ENCODE results near the gene PPIL6. TPM values are rescaled to one million over a fixed set of nuclear protein-coding genes. Genes with fewer than 3 reads are reported as not detected.

PPIL6 gene
- total and polyA plus RNA-seq, 4 donors = 12.8 to 17.0 (median 15.2) TPM

DNA sequence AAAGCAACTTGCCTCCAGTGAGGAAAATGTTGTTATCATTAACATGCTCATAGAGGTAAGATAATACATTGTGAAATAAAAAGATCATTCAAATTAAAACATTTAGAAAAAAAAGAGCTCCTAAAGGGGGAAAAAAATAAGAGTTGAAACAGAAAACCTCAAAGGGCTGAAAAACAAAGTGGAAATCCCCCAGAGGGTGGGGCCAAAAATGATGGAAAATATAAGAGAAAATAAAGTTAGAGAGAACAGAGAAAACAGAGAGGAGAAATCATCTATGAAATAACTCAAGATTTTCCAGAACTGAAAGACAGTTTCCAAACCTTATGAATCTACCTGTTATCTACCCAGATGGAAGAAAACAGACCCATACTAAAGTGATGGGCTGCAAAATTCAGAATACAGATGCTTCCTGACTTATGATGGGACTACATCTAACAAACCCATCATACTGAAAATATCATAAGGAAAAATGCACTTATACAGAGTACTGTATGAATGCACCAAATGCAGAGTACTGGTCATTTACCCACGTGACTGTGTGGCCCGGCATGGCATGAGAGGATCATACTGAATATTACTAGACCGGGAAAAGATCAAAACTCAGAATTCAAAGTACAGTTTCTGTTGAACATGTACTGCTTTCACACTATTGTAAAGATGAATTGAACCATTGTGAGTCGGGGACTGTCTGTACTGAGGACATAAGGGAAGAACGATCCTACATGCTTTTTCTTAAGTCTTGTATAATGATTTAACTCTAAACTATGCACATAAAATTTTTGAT is 38.6 kb upstream of the PPIL6 start:
- no peak overlapping the region for H3K27ac ChIP-seq (ENCODE audit: low read depth, low read length)
- peaks cover 8% of the 10 kb centered on the region for H3K4me1 ChIP-seq (ENCODE audit: control insufficient read depth, insufficient read depth, low read length)
- DNase-seq (ENCODE audit: low read depth in 4 of 6, low spot score in 6 of 6) = no peak
- no CpG with 5 or more reads among the region's 5 CpGs for WGBS (ENCODE audit: insufficient coverage)
- H3K36me3 ChIP-seq (ENCODE audit: control insufficient read depth, insufficient read depth, low read length) = peaks cover 10% of the 10 kb centered on the region
- no peaks in the 10 kb centered on the region for H3K9me3 ChIP-seq (ENCODE audit: control insufficient read depth, insufficient read depth, low read length)
- H3K4me3 ChIP-seq (ENCODE audit: low read depth, low read length) = no peak overlapping the region
- no peaks in the 10 kb centered on the region for H3K27me3 ChIP-seq (ENCODE audit: control insufficient read depth, insufficient read depth, low read length)

DNA sequence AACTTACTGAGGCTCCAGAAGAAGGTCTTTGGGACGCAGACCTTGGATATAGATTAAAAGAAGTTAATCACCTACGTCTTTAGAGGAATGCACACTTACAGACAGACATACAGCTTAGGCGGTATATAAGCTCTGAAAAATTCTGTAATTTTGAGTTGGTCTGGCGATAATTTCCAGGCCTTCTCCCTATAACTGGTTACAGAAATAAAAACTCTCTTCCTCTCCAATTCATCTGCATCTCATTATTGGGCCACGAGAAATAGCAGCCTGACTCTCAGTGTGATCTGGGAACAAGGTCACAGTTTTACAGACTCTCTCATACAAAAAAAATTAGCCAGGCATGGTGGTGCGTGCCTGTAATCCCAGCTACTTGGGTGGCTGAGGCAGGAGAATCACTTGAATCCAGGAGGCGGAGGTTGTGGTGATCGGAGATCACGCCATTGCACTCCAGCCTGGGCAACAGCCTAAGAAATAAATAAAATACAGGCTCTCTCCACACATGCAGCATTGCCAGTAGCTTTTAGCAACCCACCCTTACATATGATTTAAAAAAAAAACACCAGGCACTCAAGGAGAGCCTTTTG is 37.9 kb upstream of the PPIL6 start:
- Histone ChIP-seq H3K27me3 (ENCODE audit: control insufficient read depth, insufficient read depth, low read length) (no peaks in the 10 kb centered on the region), H3K4me3 (ENCODE audit: low read depth, low read length) (no peak overlapping the region), H3K27ac (ENCODE audit: low read depth, low read length) (no peak overlapping the region), H3K9me3 (ENCODE audit: control insufficient read depth, insufficient read depth, low read length) (no peaks in the 10 kb centered on the region), H3K36me3 (ENCODE audit: control insufficient read depth, insufficient read depth, low read length) (peaks cover 15% of the 10 kb centered on the region), H3K4me1 (ENCODE audit: control insufficient read depth, insufficient read depth, low read length) (peaks cover 8% of the 10 kb centered on the region)
- WGBS (ENCODE audit: insufficient coverage) = 65% methylated on average over 6 of the region's 9 CpGs
- DNase-seq (ENCODE audit: low read depth in 4 of 6, low spot score in 6 of 6) = no peak

DNA sequence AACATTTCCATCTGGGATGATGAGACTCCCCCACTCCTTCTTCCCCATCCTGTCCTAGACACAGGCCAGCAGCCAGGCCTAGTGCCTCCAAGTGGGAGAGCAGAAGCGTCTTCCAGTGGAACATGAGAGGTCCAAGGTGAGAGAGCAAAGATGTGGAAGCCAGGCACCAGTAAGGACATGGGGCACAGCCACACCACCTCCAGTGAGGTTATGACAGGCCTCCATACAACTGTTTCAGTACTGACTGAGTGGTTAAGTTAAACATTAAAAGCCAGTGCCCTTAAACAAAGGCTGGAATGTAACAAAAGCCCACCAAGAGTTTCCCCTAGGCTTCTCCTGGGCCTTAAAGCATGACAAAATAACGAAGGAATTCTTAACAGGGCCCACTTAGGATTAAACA is 37.3 kb upstream of the PPIL6 start:
- H3K27ac ChIP-seq (ENCODE audit: low read depth, low read length) = no peak overlapping the region
- peaks cover 21% of the 10 kb centered on the region for H3K36me3 ChIP-seq (ENCODE audit: control insufficient read depth, insufficient read depth, low read length)
- H3K27me3 ChIP-seq (ENCODE audit: control insufficient read depth, insufficient read depth, low read length) = no peaks in the 10 kb centered on the region
- no peak for DNase-seq (ENCODE audit: low read depth in 4 of 6, low spot score in 6 of 6)
- no peak overlapping the region for H3K4me3 ChIP-seq (ENCODE audit: low read depth, low read length)
- WGBS (ENCODE audit: insufficient coverage) = 41% methylated on average over 2 of the region's 2 CpGs
- no peaks in the 10 kb centered on the region for H3K9me3 ChIP-seq (ENCODE audit: control insufficient read depth, insufficient read depth, low read length)
- H3K4me1 ChIP-seq (ENCODE audit: control insufficient read depth, insufficient read depth, low read length) = peaks cover 8% of the 10 kb centered on the region

DNA sequence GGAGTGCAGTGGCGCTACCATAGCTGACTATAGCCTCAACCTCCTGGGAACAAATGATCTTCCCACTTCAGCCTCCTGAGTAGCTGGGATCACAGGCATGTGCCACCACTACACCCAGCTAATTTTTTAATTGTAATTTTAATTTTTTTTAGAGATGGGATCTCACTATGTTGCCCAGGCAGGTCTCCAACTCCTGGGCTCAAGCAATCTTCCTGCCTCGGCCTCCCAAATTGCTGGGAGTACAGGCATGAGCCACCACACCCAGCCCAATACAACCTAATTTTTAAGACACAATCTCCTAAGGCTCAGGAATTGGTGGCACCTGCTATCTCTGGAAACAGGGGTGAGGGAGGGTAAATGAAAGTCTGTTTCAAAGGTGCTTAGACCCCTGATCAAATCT is 36.8 kb upstream of the PPIL6 start:
- H3K9me3 ChIP-seq (ENCODE audit: control insufficient read depth, insufficient read depth, low read length) = no peaks in the 10 kb centered on the region
- peaks cover 5% of the 10 kb centered on the region for H3K4me1 ChIP-seq (ENCODE audit: control insufficient read depth, insufficient read depth, low read length)
- DNase-seq (ENCODE audit: low read depth in 4 of 6, low spot score in 6 of 6) = no peak
- no peak overlapping the region for H3K4me3 ChIP-seq (ENCODE audit: low read depth, low read length)
- WGBS (ENCODE audit: insufficient coverage) = no CpG with 5 or more reads among the region's 2 CpGs
- no peak overlapping the region for H3K27ac ChIP-seq (ENCODE audit: low read depth, low read length)
- peaks cover 26% of the 10 kb centered on the region for H3K36me3 ChIP-seq (ENCODE audit: control insufficient read depth, insufficient read depth, low read length)
- no peaks in the 10 kb centered on the region for H3K27me3 ChIP-seq (ENCODE audit: control insufficient read depth, insufficient read depth, low read length)

DNA sequence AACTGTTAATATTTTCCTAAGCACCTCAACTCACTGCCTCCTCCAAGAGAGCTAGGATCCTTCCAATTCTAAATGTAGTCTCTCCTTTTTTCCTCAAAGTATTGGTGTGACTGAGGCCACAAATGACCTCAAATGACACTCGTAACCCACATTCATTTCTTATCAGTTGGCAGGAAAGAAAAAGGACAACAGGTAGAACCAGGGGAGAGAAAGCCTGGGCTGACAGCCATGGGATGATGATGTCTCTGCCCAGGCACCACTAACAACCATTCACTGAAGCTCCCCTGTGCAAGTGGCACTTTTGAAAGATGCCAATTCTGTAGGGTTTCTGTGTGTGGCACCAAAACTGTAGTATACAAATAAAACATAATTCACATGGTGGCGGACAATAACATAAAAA is 35.2 kb upstream of the PPIL6 start:
- no peaks in the 10 kb centered on the region for H3K27me3 ChIP-seq (ENCODE audit: control insufficient read depth, insufficient read depth, low read length)
- H3K36me3 ChIP-seq (ENCODE audit: control insufficient read depth, insufficient read depth, low read length) = peaks cover 33% of the 10 kb centered on the region
- DNase-seq (ENCODE audit: low read depth in 4 of 6, low spot score in 6 of 6) = no peak
- H3K4me1 ChIP-seq (ENCODE audit: control insufficient read depth, insufficient read depth, low read length) = no peaks in the 10 kb centered on the region
- no CpG with 5 or more reads among the region's 2 CpGs for WGBS (ENCODE audit: insufficient coverage)
- no peak overlapping the region for H3K27ac ChIP-seq (ENCODE audit: low read depth, low read length)
- no peaks in the 10 kb centered on the region for H3K9me3 ChIP-seq (ENCODE audit: control insufficient read depth, insufficient read depth, low read length)
- H3K4me3 ChIP-seq (ENCODE audit: low read depth, low read length) = no peak overlapping the region

- H3K9me3 ChIP-seq (ENCODE audit: control insufficient read depth, insufficient read depth, low read length) = no peaks in the 10 kb centered on the region
- no peaks in the 10 kb centered on the region for H3K27me3 ChIP-seq (ENCODE audit: control insufficient read depth, insufficient read depth, low read length)
- H3K36me3 ChIP-seq (ENCODE audit: control insufficient read depth, insufficient read depth, low read length) = peaks cover 36% of the 10 kb centered on the region
- WGBS (ENCODE audit: insufficient coverage) = 90% methylated on average over 2 of the region's 4 CpGs
- no peak overlapping the region for H3K4me3 ChIP-seq (ENCODE audit: low read depth, low read length)
- no peaks in the 10 kb centered on the region for H3K4me1 ChIP-seq (ENCODE audit: control insufficient read depth, insufficient read depth, low read length)
- H3K27ac ChIP-seq (ENCODE audit: low read depth, low read length) = no peak overlapping the region
- DNase-seq (ENCODE audit: low read depth in 4 of 6, low spot score in 6 of 6) = no peak
Measured at GRCh38 chr6:109474995-109475394, 34.6 kb upstream of the PPIL6 start.

- WGBS (ENCODE audit: insufficient coverage) = 97% methylated on average over 3 of the region's 3 CpGs
- H3K27ac ChIP-seq (ENCODE audit: low read depth, low read length) = no peak overlapping the region
- peaks cover 40% of the 10 kb centered on the region for H3K36me3 ChIP-seq (ENCODE audit: control insufficient read depth, insufficient read depth, low read length)
- no peaks in the 10 kb centered on the region for H3K9me3 ChIP-seq (ENCODE audit: control insufficient read depth, insufficient read depth, low read length)
- DNase-seq (ENCODE audit: low read depth in 4 of 6, low spot score in 6 of 6) = no peak
- H3K4me1 ChIP-seq (ENCODE audit: control insufficient read depth, insufficient read depth, low read length) = no peaks in the 10 kb centered on the region
- H3K27me3 ChIP-seq (ENCODE audit: control insufficient read depth, insufficient read depth, low read length) = no peaks in the 10 kb centered on the region
- H3K4me3 ChIP-seq (ENCODE audit: low read depth, low read length) = no peak overlapping the region
Measured at GRCh38 chr6:109473120-109473519, 32.7 kb upstream of the PPIL6 start.

DNA sequence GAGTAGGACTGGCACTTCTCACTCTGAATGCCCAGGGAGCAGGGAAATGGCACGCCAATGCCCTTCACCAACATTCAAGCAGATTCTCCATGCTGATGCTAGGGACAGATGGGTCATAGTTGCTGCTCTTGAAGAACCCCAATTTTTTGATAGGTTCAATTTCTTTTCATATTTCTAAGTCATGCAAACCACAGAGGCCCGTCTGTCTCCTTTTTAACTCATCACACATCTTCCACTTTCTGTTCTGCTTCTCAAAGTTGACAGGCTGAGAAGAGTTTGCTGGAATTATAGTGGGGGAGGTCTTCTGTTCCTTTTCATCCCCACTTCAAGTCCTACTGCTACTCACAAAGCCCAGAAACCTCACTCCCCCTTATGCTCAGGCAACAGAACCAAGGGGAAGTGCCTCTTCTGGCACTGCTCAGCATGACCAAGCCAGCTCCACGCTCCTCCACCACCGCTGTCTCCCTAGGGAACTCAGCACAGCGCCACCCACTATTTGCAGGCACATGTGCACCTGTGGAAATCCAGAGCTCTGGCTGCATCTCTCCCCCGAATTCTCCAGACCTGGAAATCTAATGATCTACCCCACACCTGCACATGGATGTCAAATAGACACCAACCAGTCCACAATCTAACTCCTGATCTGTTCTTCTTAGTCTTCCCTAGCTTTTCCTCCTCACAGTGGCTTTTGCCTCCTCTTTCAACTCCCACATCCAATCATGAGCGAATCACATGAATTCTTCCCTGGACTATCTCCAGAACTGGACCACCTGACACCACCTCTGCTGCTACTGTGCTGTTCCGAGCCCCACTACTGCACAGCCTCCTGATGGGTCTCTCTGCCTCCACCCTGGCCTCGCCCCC is 31.9 kb upstream of the PPIL6 start:
- no peak overlapping the region for H3K27ac ChIP-seq (ENCODE audit: low read depth, low read length)

GRCh38 chr6:109471105-109471810 is 30.8 kb upstream of the PPIL6 start:
- no peaks in the 10 kb centered on the region for H3K9me3 ChIP-seq (ENCODE audit: control insufficient read depth, insufficient read depth, low read length)
- H3K27ac ChIP-seq (ENCODE audit: low read depth, low read length) = no peak overlapping the region
- H3K4me3 ChIP-seq (ENCODE audit: low read depth, low read length) = no peak overlapping the region
- DNase-seq (ENCODE audit: low read depth in 4 of 6, low spot score in 6 of 6) = no peak
- no peaks in the 10 kb centered on the region for H3K4me1 ChIP-seq (ENCODE audit: control insufficient read depth, insufficient read depth, low read length)
- WGBS (ENCODE audit: insufficient coverage) = 92% methylated on average over 4 of the region's 5 CpGs
- no peaks in the 10 kb centered on the region for H3K27me3 ChIP-seq (ENCODE audit: control insufficient read depth, insufficient read depth, low read length)
- peaks cover 41% of the 10 kb centered on the region for H3K36me3 ChIP-seq (ENCODE audit: control insufficient read depth, insufficient read depth, low read length)

More for the DNA sequence above, 31.9 kb upstream of the PPIL6 start:
- Histone ChIP-seq H3K27me3 (ENCODE audit: control insufficient read depth, insufficient read depth, low read length) (no peaks in the 10 kb centered on the region), H3K4me3 (ENCODE audit: low read depth, low read length) (no peak overlapping the region), H3K9me3 (ENCODE audit: control insufficient read depth, insufficient read depth, low read length) (no peaks in the 10 kb centered on the region), H3K4me1 (ENCODE audit: control insufficient read depth, insufficient read depth, low read length) (no peaks in the 10 kb centered on the region), H3K36me3 (ENCODE audit: control insufficient read depth, insufficient read depth, low read length) (peaks cover 41% of the 10 kb centered on the region)
- WGBS (ENCODE audit: insufficient coverage) = 93% methylated on average over 8 of the region's 9 CpGs
- DNase-seq (ENCODE audit: low read depth in 4 of 6, low spot score in 6 of 6) = no peak
